ENCODE measurements around the gene RNF133.
"Not testable (repeated sequence)": the region's sequence is repeated elsewhere in the genome, so short reads cannot be mapped to it uniquely, and the experiment has no call there.

Gene RNF133

DNA sequence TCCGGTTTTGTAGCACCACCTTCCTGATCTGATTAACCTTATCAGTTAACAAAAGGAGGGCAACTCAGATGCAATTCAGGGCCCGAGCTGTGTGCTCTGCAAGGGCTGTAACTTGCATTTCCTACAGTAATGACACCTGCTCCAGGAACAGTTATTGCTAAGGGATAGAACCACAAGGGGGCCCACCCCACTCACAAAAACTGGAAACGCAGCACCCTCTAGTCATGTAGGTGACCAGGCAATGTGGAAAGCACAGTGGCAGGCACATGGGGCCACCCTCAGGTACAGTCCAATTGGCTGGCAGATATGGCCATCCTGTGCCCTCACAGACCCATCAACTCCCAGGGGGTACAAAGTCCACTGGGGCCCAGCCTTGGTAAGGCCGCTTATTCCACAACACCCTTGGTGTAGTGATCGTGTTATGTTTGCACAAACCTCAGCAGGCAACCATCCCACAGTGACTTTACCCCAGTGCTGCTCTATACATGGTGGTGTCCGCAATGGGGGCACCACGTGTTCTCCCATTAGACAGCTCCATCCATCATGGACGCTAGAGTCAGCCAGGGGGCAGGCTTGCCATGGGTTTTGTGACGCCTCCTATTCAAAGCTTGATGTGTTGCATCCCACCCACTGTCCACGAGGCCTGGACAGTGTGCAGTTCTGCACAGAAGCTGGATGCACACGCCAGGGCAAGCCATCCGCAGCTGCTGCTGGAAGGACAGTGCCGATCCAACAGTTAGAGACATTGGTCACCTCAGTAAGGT lies 9.4 kb downstream of the RNF133 start:
- no peak for DNase-seq (ENCODE audit: low spot score)

DNA sequence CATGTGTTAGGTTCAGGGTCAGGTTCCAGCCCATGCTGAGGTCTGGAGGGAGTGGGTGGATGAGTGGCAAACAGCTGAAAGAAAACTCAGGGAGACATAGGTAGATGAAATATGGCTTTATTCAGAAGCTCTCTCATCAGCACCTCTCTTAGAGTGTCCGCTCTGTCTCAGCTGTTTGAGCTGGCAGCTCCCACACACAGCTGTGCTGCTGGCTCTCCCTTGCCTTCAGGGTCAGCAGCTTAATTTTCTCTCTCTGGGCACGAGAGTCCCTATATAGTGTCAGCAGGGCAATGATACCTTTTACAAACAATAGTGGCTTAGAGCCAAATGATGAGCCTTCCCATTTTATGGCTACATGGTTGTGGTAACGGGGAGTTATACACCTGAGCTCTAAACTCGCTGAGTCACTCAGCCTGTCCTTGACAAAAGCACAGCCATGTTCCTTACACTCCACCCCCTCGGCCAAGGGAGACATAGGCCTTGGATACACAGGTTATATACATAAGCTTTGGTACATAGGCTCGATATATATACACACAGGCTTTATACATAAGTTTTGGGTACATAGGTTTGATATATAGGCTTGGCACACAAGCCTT lies 10.4 kb downstream of the RNF133 start:
- no peak for DNase-seq (ENCODE audit: low spot score)

DNA sequence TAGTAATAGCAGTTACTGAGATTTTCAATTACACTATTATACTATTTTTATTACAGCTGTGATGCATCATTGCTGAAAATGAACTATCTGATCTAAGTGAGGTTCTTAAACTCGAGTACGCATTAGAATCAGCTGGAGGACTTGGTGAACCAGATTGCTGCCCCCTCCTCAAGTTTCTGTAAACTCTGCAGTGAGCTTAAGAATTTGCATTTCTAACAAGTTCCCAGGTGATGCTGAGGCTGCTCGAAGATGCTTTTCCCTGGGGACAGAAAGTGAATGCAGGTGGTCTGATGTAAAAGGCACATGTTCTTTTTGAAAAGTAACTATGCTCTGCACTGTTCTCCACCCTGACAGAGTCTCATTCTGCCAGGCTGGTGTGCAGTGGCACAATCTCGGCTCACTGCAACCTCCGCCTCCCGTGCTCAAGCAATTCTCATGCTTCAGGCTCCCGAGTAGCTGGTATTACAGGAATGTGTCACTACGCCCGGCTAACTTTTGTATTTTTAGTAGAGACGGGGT lies 12.5 kb downstream of the RNF133 start:
- DNase-seq (ENCODE audit: low spot score), result no peak

DNA sequence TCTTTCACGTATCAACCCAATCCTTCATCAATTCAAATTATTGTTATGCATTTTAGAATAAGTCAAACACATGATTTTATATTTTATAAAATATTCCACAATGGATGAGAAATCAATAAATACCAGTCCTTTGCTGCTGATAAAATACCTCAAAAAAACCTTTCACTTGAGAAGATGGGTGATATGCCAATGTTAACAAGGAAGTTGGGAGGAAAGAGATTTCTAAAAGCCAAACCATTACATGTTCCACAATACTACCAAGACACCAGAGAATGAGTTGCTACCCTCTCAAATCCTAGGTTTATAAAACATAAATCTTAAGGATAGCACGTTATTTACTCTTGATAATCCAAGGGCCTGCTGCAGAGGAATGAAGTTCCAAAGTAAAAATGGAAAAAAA lies 14.4 kb downstream of the RNF133 start:
- no peak for DNase-seq (ENCODE audit: low spot score)

DNA sequence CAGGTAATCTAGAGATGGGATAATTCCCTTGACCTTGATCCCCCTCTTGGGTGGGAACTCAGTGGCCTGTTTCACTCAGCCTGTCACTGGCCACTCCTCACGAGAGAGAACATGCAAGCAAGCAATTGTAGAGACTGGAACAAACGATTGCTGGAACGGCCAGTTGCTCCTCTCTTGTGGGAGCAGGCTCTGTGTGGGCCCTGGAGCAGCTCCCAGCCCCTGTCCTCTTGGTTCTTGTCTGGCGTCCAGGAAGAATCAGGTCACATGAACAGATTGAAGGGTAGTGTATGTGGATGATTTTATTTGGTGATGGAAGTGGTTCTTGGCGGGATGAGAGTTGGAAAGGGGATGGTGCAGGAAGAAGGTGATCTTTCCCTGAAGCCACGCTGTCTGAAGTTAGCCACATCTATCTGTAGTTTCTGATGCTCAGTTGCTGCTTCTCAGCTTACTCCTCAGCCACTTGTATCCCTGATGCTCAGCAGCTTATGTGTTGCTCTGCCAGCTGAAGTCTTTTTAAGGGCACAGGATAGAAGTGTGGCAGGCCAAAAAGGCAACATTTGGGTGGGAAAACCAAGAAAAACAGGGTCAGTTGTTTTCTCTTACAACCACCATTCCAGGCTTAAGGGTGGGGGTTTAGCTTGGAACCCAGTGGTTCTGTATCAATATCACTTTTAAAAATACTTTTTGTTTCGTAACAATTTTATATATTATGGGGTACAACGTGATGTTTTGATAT lies 15.9 kb downstream of the RNF133 start:
- DNase-seq (ENCODE audit: low spot score), result no peak

DNA sequence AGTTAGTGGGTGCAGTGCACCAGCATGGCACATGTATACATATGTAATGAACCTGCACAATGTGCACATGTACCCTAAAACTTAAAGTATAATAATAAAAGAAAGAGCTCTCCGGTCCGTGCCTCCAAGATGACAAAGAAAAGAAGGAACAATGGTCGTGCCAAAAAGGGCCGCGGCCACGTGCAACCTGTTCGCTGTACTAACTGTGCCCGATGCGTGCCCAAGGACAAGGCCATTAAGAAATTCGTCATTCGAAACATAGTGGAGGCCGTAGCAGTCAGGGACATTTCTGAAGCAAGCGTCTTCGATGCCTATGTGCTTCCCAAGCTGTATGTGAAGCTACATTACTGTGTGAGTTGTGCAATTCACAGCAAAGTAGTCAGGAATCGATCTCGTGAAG lies 17.7 kb downstream of the RNF133 start:
- DNase-seq (ENCODE audit: low spot score), result not testable (repeated sequence)

DNA sequence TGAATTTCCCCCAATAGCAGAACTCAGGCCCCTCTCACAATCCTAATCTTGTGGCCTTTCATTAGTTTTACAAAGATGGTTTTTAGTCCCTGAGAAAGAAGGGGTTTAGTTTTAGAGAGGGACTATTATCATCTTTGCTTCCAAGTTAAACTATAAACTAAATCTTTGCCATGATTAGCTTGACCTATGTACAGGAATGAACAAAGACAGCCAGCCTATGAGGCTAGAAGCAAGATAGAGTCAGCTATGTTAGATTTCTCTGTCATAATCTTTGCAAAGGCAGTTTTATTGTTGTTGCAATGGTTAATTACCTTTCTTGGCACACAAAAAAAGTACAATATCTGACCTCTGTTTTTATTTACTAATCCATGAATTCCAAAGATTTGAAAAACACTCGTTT lies 19.1 kb downstream of the RNF133 start:
- DNase-seq (ENCODE audit: low spot score), result no peak

DNA sequence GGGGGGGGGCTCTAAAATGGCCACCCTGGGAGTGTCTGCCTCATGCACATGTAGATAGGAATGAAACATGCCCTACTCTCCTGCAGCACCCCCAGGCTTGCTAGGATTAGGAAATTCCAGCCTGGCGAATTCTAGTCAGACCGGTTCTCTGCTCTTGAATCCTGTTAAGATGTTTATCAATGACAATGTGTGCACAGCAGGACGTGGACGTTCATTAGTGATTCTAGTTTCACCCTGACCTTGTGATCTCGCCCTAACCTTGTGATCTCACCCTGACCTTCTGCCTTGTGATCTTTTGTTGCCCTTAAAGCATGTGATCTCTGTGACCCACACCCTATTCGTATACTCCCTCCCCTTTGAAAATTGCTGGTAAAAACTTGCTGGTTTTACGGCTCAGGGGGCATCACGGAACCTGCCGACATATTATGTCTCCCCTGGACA lies 19.6 kb downstream of the RNF133 start:
- DNase-seq (ENCODE audit: low spot score), result not testable (repeated sequence)

DNA sequence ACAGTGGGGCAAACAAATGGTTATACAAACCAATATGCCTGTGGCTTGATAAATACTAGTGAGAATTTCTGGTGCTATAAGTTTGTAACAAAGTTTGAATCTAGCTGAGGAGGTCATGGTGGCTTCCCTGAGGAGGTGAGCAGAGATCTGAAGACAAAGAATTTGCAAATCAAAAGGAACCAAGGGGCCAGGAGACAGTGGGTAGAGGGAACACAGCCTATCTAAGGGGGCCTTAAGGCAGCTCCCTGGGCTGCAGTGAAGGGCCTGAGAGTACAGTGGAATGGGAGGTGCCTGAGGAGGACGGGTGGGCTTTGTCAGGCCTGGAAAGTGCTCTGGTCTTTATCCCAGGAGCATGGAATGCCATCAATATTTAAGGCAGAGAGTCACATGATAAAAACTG lies 21.8 kb downstream of the RNF133 start:
- no peak for DNase-seq (ENCODE audit: low spot score)

DNA sequence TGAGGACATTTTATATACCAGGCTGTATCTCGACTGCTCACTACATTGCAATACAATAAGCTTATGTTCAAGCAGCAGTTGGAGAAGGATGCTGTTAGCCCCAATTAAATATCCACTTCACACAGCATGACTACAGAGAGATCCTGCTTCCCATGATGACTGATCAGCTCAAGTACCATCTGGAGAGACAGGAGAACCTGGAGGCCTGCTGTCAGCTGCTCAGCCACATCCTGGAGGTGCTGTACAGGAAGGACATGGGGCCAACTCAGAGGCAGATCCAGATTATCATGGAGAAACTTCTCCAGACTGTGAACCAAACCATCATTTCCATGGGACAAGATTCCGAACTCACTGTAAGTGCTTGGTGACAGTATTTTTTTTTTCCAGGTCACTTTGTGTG lies 22.5 kb downstream of the RNF133 start:
- no peak for DNase-seq (ENCODE audit: low spot score)

DNA sequence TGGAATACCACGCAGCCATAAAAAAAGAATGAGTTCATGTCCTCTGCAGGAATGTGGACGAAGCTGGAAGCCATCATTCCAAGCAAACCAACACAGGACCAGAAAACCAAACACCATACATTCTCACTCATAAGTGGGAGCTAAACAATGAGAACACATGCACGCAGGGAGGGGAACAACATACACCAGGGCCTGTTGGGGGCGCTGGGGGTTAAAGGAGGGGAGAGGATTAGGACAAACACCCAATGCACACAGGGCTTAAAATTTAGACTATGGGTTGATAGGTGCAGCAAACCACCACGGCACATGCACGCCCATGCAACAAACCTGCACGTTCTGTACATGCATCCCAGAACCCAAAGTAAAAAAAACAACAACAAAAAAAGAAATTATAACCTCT lies 23.3 kb downstream of the RNF133 start:
- no peak for DNase-seq (ENCODE audit: low spot score)

DNA sequence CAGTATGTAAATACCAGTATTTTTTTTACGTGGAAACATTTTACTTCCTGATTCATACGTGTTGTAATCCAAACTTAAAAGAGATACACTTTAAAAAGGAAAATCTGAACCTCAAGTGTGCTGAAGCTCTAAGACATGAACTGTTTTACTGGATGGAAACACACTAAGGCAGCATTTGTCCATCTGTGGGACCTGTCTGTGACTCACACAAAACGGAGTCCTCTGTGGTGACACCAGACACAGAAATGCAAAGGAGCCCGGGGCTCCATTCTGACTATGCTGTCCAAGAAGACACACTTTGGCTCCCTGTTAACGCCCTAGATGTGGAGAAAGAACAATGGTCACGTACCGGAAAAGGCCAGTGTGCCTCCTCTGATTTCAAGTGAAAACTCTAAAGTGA lies 23.9 kb downstream of the RNF133 start:
- DNase-seq (ENCODE audit: low spot score), result no peak

DNA sequence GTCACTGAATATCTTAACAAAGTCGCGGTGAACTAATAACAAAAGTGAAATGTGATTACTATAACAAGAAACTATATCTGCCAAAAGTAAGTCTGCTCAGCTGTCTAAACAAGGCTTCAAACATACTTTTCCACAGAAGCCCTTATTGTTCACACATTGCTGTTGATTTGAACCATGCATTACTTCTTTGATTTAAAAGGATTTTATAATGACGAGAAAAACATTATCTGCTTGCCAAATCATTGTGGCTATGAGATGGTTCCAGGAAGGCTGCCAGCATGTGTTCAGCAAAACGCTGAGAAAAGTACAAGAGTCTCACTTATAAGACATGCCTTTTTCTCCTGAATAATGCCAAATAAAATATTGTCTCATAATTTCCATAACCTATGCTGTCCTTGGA lies 24.4 kb downstream of the RNF133 start:
- DNase-seq (ENCODE audit: low spot score), result peak; percentile 67

DNA sequence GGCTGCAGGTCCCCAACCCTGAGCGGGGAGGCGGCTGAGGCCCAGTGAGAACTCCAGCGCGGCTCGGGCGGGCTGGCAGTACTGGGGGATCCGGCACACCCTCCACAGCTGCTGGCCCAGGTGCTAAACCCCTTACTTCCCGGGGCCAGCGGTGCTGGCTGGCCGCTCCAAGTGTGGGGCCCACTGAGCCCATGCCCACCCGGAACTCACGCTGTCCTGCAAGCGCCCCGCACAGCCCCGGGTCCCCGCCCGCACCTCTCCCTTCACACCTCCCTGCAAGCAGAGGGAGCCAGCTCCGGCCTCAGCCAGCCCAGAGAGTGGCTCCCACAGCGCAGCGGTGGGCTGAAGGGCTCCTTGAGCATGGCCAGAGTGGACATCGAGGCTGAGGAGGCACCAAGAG lies 25.0 kb downstream of the RNF133 start:
- DNase-seq (ENCODE audit: low spot score), result no peak

DNA sequence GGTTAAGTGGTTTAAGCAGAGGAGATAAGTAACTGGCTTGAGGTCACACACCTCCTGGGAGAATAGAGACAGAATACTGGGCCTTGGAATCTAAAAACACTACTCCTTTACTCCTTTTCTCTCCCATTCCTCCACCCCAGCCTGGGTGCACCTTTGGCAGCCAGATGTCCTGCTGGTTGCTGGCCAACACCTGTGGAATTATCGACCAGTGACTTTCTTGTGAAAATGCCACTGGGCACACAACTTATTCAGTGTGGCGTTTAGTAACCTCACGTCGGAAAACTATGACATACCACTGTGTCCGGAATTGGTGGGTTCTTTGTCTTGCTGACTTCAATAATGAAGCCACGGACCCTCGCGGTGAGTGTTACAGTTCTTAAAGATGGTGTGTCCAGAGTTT lies 26.4 kb downstream of the RNF133 start:
- DNase-seq (ENCODE audit: low spot score), result no peak

DNA sequence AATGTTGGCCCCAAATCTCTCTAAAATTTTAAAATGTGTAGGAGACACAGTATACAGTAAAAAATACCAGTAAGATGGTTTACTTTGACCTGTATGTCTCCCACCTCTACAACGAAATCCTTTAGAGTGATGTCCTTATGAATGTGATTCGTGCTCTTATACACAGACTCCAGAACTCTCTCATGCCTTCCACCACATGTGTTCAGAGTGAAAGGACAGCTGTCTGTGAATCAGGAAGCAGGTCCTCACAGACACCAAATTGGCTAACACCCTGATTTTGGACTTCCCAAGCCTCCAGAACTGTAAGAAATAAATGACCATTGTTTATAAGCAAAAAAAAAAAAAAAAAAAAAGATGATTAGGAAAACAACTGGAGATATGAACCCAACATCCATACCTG lies 35.2 kb downstream of the RNF133 start:
- no peak for DNase-seq (ENCODE audit: low spot score)

DNA sequence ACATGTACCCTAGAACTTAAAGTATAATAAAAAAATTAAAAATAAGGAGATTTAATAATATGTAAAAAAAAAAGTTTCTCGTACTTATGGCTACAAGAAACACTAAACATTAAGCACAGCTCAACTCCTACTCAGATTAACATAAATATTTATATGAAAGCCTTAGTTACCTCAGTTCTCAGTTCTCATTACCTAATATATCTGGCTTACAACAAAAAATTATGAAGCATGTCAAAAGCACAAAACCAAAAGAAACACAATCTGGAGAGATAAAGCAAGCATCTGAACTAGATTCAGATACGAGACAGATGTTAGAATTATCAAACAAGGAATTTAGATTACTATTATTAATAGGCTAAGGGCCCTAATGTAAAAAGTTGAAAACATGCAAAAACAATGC lies 40.1 kb downstream of the RNF133 start:
- DNase-seq (ENCODE audit: low spot score), result no peak

DNA sequence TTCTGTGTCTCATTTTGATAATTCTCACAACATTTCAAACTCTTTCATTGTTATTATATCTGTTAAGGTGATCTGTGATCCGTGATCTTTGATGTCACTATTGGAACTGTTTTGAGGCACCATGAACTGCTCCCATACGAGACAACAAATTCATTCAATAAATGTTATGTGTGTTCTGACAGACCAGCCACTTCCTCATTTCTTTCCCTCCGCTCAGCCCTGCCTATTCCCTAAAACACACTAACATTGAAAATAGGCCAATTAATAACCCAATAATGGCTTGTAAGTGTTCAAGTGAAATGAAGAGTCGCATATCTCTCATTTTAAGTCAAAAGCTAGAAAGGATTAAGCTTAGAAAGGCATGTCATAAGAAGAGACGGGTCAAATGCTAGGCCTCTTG lies 45.2 kb downstream of the RNF133 start:
- DNase-seq (ENCODE audit: low spot score), result no peak

DNA sequence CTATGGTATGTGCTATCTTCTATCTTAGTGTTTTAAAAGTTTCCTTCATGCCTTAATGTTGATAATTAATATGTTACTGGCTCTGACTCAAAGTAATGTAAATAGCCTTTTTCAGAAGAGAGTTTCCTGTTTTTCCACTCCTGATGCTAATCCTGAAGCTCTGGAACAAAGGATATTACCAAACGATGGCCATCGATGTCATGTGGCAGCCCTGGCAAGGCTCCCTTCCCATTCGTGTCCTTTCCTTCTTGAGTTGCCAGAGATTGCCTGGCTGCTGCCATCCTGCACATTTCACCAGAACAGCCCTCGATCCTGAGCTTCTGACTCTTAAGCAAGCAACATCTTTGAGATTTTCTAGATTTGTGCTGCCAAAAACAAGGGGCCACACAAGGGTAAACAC lies 46.0 kb downstream of the RNF133 start:
- no peak for DNase-seq (ENCODE audit: low spot score)

DNA sequence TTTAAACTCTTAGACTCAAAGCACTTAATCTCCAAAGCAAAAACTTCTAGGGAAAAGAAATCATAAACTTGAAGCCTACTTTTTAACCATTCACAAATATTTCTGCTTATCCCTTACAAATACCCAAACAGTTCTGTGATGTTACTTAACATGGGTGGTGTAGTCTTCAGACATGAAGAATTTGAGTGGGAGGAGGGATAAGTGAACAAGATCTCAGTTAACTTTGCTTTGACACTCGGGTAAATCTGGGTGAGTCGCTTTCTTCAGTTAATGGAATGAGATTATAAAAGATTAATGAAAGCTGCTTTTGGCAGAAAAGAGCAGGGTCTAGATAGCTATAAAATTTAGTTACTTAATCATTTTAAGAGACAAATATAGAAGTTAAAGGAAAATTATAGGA lies 47.5 kb downstream of the RNF133 start:
- DNase-seq (ENCODE audit: low spot score), result peak; percentile 39
